ENCODE measurements around the gene CENPU.
"Not testable (repeated sequence)": the region's sequence is repeated elsewhere in the genome, so short reads cannot be mapped to it uniquely, and the experiment has no call there.

Gene CENPU

DNA sequence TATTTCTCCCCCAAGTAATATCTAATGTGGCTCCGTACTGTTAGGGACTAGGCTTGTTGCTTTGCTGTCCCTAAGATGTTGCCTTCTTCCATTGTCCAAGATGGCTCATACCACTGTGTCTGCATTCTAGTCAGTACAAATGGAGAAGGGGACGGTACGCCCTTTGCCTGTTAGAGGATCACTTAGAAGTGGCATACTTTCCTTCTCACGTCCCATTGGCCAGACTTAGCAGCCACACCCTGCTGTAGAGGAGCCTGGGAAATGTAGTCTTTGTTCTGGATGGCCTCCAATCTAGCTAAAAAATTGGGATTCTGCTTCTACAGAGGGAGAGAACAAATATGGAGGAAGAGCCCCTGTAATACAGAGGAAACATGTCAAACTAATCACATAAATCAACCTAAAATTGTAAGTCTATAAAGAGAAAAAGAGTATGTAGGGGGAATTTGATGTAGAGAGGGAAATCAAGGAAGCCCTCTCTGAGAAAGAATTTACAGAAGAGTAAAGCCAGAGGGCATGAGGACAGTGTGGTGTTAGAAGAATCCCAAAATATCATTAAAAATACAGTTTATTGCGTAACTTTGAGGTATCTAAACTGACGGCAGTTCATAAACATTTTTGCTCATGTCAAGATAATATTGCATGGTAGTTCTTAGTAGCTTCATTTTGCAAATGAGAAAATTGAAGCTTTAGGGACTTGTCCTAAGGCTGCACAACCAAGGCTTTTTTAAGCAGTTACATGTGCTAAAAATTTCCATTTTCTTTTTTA lies 69.3 kb downstream of the CENPU start:
- no peak for DNase-seq (ENCODE audit: low read depth)

DNA sequence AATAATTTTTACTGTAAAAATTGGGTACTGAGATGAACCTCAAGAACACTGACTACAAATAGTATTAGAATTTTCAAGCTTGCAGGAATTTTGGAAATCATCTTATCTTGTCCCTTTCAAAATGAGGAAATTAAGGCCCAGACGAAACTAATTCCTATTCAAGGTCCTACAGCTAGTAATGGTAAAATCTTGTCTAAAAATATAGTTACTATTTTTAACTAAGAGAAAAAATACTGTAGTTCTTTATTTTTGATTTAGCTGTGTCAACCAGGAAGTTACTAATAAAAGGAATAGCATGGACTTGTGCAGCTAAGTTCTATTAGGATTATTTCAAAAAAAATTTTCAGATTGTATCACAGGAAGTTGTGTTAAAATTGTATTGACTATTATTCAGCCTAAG lies 71.7 kb downstream of the CENPU start:
- no peak for DNase-seq (ENCODE audit: low read depth)

DNA sequence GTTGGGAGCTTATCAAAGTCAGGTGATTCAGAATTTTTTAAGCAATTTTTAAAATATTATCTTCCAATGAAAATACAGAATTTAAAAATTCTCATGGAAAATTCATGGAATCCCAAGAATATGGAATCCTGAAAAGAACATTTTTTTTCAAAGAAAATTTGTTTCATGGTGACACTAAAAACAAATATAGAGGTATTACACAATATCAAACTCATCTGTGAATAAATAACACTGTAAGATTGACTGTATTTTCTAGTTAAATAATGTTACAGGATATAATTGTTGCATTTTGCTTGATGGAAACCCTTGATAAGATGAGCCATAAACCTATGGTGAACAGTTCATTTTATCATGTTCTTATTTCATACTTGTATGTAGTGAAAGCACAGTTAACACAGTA lies 72.9 kb downstream of the CENPU start:
- no peak for DNase-seq (ENCODE audit: low read depth)

DNA sequence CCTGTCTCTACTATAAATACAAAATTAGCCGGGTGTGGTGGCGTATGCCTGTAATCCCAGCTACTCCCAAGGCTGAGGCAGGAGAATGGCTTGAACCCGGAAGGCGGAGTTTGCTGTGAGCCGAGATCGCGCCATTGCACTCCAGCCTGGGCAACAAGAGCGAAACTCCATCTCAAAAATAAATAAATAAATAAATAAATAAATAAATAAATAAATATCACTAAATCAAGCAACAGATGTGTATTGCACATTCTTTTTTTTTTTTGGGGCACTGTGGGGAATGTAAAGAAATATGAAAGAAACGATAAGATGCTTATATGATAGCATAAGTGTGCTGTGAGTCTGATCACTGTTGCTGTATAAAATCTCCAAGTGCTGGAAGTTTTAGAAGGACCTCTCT lies 76.1 kb downstream of the CENPU start:
- DNase-seq (ENCODE audit: low read depth) = not testable (repeated sequence)

DNA sequence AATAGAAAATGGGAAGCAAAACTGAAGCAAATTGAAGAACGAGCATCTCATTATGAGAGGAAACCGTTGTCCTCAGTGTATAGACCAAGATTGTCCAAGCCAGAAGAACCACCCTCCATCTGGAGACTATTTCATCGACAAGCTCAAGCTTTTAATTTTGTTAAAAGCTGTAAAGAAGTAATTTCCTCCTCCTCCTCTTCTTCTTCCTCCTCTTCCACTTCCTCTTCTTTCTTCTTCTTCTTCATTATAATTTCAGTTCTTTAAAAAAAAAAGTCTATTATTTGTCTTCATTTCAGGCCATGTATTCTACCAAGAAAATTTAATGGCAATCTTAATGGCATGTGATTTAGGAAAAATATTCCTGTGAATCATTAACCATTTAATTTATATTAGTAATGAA lies 76.8 kb downstream of the CENPU start:
- no peak for DNase-seq (ENCODE audit: low read depth)

DNA sequence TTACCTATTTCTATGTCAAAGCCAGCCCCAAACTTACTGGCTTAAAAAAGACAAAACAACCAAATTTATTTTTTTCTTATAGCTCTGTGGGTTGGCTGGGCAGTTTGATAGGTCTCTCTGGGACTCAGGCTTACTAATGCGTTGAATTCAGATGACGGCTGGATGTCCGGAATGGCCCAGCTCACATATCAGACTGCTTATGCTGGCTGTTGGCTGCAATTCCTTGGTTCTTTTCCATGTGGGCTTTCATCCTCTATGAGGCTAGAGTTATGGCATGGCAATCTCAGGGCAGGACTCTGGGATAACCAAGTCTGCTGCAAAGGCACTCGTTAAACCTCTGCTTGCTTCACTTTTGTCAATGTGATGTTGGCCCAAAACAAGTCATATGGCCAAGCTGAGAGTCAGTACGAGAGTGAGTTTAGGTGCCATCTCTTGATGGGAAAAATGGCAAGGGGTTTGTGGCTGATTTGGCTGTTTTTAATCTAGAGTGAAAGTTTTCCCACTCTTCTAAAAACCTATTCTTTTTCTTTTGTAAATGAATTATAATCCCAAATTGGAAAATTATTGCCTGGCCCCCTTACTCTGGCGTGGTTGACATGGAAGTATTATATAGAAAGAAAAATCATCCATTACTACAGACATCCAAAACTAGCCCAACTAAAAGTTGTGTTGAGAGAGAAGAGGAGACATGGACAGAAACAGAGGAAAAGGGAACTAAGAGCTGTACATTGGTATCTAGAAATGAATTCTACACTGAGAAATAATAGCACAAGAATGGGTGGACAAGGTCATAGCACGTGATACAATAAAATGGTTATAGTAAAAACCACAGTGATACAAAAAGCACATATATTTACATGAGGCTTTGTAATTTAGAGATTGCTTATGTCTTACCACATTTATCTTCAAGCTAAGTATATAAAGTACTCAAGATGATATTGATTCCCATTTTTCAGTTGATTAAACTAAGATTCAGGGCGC lies 77.7 kb downstream of the CENPU start:
- DNase-seq (ENCODE audit: low read depth) = no peak

DNA sequence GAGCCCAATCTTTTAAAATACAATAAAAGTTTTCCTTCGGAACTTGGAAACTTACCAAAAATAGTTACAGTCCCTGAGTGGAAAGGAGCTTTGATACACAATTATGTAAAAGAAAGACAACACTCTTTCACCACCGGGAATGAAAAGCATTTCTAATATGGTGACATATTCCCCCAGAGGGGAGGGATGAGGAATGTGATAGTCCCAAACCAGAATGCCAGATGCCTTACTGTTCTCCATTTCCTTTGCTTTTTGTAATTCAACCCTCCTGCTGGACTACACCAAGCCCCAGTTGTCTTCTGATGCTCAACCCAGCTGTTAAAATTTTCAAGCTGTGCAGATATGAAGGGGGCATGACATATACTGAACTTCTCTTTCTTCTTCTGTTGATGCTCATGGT lies 80.2 kb downstream of the CENPU start:
- DNase-seq (ENCODE audit: low read depth) = no peak

DNA sequence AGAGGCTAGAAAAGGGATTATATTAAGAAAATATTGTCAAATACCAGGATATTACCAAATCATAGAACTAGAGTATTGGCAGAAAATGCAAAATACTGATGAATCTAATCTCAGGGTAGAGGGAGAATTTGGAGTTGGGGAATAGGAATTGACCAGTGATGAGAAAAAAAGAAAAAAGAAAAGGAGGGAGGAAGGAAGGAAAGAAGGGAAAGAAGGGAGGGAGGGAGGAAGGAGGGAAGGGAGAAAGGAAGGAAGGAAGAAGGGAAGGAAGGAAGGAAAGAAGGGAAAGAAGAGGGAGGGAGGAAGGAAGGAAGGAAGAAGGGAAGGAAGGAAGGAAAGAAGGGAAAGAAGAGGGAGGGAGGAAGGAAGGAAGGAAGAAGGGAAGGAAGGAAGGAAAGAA lies 81.2 kb downstream of the CENPU start:
- DNase-seq (ENCODE audit: low read depth) = not testable (repeated sequence)

DNA sequence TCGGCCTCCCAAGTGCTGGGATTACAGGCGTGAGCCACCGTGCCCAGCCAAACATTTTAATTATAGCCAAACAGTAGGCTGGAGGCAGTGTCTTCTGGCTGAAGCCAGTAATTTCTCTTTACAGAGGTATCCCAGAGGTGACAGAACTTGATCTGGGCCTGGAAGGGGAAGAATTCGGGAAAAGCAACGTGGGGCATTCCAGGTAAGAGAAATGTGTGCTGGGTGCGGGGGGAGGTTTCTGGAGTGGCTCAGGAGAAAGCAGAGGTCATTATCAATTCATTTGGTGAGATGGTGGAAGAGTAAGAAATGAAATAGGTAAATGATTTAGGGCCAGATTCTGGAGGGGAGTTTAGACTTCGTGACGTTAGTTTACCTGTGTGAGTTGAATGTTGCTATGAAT lies 82.0 kb downstream of the CENPU start:
- no peak for DNase-seq (ENCODE audit: low read depth)

DNA sequence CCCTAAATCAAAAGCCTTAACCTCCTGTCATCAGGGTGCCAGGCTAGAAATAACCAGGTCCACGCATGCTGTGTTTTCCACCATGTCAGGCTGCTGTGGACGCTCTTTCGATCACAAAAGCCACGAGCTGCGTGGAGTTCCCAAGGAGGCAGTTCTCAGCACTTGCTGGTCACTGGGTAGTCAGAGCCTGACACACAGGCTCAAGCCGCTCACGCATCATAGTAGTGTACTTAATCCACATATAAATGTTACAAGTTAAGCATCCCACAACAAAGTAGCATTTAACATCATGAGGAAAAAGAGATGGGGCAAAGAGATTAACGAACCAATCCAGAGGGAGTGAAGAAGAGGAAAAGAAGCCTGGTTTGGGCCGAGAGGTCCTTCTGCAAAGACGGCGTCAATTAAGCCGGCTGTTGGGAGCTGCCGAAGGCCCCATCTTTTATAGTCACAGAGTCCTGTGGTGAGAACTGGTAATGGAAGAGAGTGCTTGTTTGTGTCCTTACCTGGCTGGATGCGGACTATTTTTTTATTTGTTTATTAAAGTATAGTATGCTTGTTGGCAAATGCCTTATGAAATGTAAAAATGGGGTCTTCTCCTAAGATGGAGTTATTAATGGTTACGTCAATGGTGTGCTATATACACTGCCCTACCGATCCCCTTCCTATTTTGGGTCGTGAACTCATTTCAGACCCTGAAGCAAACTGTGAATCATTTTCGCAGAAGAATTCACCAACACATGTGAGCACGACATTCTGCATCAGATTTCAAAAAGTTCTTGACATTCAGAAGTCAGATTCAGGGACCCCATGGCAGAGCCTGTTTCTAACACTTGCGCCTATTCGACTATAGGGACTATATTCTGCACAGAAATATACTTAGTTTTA lies 83.7 kb downstream of the CENPU start:
- DNase-seq (ENCODE audit: low read depth) = no peak

DNA sequence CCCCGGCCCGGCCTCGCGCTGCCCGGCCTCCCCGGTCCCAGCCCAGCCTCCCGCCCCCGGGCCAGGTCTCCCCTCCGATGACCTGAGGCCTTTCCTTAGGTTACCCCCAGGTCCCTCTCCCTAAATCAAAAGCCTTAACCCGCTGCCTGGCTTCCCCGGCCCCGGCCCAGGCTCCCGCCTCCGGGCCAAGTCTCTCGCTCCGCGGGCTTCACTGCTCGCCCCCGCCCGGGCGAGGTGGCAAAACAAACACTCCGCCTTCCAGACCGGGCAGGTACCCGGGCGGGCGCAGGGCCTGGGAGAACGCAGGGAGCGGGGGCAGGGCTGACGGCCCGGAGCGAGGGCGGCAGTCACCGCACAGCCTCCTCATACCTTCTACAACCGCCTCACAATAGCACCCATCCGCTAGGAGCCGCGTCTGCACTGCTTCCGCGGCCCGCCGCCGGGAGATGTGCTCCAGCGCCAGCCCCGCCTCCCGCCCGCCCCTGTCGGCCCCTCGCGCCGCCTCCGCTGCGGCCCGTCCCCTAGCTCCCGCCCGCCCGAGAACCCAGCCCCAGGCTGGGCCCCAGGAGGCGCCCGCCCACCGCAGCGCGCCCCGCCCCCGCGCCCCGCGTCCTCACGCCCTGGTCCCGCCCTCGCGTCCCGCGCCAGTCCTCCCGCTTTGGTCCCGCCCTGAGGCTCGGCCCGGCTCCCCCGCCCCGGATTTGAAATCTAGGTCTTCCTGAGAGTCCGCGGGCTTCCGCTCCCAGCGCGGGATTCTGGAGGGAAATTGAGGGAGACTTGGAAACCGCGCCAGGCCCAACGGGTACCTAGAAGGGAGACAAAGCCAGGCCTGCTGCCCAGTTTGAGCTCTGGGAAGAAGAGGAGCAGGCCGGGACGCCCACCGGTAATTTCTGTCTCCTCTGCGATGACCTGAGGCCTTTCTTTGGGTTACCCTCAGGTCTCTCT lies 84.6 kb downstream of the CENPU start, which contains the start of the genes CASP3 and PRIMPOL:
CASP3 (minus strand) TSS at position 422 of the 945 bp plus-strand sequence. CDS start 10,994 bp downstream, outside the sequence.
PRIMPOL (plus strand) TSS at position 713 of the 945 bp plus-strand sequence. CDS start 7,403 bp downstream, outside the sequence.
- DNase-seq (ENCODE audit: low read depth) = peak; percentile 89

DNA sequence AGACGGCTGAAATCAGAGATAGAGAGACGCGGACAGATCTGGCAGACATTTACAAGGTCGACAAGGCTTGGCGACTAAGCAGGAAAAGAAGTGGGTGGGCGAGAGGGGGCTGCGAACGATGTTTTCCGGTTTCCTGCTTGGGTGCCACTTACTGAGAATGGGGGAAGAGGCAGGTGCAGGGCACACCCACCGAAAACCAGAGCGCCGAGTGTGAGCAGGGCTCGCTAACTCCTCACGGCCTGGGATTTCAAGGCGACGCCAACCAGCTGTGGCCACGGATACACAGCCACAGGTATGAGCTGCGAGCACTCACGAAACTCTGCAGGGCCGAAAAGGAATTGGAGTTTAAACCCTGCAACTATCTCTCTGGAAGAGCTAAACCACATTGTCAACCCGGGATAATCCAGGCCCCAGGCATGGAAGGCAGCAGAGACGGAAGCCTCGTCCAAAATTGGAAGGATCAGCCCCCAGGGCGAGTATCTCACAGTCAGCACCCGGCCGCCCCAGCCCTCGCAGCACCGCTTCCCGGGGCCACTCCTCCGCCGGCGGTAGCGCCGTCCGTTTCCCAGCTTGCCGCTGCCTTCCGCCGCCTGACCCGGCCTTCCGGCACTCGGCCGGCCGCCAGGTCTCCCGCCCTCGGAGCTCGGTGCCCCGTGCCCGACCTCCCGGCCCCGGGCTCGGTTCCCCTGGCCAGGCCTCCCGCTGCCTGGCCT lies 85.4 kb downstream of the CENPU start:
- no peak for DNase-seq (ENCODE audit: low read depth)

DNA sequence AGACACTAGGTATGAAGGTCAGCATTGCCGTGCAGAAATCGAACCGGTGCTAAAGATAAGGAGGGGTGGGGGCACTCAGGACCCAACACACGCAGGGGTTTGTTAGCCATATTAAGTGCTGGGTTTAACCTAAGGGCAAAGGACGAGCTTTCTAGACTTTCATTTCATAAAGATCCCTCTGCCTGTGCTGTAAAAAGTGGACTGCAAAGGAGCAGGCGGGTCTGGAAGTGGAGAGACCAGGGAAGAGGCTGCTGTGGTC lies 85.9 kb downstream of the CENPU start:
- no peak for DNase-seq (ENCODE audit: low read depth)

DNA sequence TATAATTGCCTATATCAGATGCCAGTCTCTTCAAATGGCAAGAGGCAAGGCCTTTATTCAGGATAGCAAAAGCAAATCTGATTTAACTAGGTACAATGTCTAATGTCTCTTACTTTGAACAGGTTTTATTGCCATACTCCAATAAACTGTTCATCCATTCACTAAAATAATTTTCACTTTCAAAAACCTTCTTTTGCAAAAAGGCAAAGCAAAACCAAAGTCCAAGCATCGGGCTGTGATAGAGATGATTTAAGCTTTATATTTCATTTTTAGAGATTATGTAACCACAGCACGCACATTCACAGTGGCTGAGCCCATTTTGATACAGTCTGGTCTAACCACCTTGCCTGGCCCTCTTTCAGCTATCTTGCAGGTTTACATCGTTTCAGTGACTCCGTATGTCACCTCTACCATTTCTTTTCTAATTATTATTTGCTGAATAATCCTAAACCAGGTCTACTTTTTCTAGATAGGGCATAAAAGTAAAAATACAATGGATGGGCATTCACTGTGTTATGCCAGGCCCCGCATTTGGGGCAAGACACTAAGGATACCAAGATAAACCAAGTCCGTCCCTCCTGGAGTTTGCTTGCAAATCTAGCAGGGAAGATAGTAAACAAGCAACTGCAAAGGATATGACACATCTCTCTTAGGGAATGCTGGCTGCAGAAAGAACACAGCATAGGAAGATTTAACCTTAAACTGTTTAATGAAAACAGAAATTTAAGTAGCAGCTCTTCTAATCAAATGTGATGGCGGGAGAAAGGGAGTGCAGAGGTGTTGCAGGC lies 86.4 kb downstream of the CENPU start:
- DNase-seq (ENCODE audit: low read depth) = no peak

DNA sequence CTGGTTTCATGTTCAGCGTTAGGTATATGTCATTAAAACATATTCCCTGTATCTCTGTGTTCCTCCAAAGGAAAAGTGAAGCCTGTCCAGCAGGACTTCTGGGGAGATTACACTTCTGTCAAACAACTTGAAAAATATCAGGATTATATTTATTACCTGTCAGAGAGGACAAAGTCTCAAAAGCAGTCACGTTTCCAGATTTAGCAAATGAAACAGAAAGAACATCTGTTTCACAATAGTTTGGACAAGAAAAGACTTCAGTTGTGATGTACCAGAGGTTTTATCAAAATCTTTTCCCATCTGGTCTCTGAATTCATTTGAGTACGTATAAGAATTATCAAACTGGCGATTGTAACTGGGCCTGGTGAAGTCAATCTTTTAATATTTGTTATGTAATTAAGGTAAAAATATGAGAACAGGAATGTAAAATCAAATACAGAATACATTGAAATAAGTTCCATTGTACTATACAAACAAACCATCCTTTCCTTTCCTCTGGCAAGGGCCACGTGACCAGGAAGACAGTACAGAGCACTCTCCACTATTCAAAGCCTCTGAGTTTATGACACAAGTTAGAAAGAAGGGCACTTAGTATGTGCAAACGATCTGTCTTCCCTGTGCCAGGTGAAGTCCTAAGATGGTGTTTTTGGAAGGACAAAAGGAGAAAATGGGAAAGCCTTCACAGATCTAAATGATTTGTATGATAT lies 87.8 kb downstream of the CENPU start:
- DNase-seq (ENCODE audit: low read depth) = no peak

DNA sequence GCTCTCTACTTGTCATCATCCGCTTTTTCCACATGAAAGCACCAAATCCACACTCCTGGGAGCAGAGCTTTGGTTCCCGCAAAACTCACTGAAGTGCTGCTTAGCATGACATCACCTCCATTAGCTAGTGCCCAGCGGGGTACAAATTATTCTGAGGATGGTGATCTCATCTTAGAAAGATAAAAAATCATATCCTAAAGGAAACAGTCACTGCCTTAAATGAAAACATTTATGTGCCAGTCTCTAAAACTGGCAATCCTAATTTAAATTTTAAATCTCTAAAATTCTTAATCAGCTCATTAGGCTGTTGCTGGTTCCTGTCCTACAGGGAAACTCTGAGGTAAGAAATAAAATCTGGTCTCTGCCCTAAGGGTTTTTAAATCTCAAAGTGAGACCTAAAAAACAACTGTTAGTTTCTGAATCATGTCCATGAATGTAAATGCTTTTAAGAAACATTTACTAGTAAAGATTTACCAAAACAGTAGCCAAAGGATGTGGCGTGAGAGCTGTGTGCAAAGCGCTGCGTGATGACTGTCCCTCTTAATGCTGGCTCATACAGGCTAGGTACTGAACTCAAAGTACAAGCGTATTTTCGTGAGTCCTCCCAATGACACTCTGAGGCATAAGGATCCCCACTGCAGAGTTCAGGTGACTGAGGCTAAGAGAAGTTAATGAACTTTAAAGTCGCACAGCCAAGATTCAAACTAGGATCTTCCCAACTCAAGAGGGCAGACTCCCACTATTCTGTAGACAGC lies 89.2 kb downstream of the CENPU start:
- no peak for DNase-seq (ENCODE audit: low read depth)

All from stimulated activated CD8-positive, alpha-beta memory T cell treated with anti-CD3 and anti-CD28 coated beads, Interleukin-12 subunit alpha, Interleukin-12 subunit beta, amount 100 ng/mL, for 1 hour (primary cell).